HG02852 (cell line): ENCODE results near the gene NRXN3.

Experiments used
- ATAC-seq: cut with Tn5 transposase; IDR thresholded peaks from one replicate; pipeline ENCODE4 v1.9.1; 2021; ENCODE audit warnings: mild to moderate bottlenecking, moderate library complexity; ENCODE audit not compliant: unreplicated experiment

Gene NRXN3

DNA sequence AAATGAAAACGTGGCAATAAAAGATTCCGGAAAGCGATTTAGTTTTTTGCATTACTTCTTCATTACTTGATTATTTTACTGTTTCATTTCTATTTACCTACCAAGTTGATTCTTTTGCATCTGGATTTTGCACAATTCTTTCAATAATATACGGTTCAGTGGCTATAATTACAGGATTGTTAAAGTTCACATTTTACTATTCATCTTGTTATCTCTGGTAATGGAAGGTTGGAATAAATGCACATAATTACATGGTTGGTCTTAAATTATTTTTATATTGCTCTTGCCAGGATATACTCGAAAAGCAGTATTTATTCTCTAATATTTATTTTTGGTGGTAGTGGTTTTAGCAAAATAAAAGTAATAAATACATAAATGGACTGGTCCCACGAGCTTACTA is 1203.3 kb downstream of the NRXN3 start:
- no peak for ATAC-seq

GRCh38 chr14:79375356-79375755 is 1205.2 kb downstream of the NRXN3 start:
- ATAC-seq = no peak

DNA sequence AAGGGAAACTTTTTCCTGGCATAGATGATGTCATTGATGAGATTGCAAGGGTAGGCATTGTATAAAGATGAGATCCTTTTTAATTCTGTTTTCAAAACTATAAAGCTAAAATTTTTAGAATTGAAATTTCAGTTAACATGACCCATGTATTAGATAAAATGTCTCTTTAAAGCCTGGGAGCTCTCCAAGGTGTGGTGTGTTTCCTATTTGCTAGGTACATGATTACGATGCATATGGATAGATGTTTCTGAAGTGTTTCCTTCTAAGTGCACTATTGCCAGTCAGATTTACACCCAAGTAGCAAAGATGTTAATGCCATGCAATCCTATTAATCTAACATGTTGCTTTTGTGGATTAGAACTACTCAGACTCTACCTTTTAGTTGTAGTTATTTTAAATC is 1206.4 kb downstream of the NRXN3 start:
- ATAC-seq = no peak

DNA sequence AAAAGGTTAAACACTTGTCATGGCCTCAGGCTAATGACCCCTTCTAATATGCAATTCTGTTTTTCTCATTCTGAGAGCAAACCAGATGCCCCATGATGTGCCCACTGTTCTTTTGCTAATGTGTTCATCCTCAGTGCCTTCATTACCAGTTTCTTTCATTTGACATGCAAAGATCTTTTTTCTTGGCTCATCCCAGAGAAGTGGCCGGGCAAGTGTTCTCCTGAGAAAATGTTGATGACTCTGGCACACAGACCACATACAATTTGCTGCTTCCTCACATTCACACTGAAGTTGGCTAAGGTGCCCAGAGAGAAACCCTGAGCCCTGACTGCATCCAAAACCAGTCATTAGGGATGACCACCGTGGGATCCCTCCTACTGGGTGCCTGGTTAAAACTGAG is 1207.8 kb downstream of the NRXN3 start:
- no peak for ATAC-seq

GRCh38 chr14:79379266-79379665 is 1209.1 kb downstream of the NRXN3 start:
- ATAC-seq = no peak

DNA sequence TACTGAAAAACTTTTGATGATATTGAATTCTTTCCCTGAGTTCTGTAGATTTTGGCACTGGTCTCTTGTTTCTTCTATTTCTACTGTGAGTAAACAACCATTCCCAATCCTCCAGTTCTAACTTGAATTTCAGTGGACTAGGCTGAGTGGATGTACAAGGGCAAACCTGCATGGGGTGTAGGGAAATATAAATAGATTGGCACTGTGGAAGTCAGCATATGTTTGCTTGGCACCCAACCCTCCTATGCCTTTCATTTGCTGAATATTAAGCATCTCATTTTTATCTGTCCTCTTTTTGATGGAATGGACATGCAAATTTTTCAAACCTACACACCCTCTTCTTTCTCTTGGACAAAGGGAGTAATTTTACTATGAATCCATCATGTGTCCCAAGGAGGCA is 1212.9 kb downstream of the NRXN3 start:
- no peak for ATAC-seq

DNA sequence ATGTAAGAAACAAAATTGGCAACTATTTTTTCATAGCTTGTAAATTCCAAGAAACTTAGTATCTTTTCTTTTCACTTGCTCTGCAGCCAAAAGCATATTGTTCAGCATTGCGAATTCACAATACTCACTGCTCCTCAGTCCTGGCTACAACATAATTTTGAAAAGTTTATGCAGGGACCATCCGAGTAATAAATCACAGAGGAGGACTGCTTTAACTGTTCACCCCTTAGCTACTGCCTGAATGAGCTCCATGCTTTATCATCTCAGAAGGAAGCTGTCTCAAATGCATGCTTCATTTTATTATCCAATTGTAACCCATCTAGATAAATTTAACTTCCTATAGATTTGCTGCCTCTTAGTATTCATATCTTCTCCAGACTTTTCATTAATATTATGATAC is 1213.3 kb downstream of the NRXN3 start:
- ATAC-seq = no peak

DNA sequence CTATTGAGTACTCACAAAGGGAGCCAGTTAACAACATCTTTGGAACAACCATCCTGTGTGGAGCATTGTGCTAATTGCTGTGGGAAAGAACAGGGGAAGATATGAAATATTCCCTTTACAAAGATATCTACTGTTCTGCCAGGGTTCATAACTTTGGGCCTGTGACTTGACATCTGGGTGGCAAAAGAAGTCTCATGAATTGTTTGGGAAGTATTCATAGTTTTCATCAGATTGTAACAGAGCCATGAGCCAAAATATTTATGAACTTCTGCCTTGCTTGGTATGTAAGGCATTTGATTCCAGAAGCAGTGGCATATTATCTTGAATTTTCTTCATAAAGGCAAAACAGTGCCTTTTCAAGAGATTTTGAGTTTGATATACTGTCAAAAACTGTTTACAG is 1224.9 kb downstream of the NRXN3 start:
- ATAC-seq = no peak

DNA sequence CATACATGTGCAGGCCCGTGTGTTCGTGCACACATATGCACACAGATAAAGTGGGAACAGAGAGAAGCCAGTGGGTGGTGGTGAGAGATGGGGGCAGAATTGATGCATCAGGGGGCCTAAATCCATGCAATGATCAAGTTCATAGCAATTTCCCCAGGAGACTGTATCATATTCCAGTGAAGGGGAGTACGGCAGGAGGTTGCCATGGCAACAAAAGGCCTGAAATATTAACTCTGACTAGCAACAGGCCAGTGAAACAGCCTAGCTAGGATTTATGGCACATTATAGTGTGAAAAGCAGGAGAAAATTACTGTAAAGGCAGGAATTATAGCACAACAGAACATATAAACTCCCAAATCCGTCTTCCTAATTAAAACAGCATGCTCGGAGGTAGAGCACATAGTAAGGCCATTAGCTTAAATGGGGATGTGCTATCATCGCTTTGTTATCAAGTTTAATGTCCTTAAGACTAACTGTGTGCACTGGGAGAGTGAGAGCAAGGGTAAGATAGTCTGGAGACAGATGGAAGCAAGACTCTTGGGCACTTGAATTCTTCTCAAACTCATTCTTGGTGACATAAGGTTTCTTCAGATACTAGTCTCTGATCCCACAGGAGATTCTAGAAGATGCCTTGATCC is 1234.8 kb downstream of the NRXN3 start:
- no peak for ATAC-seq

- no peak for ATAC-seq
Observed at GRCh38 chr14:79405512-79405910, 1235.3 kb downstream of the NRXN3 start.

GRCh38 chr14:79407572-79407971 is 1237.4 kb downstream of the NRXN3 start:
- ATAC-seq = no peak

GRCh38 chr14:79408696-79409095 is 1238.5 kb downstream of the NRXN3 start:
- no peak for ATAC-seq

GRCh38 chr14:79411403-79412174 is 1241.4 kb downstream of the NRXN3 start:
- ATAC-seq = no peak

- ATAC-seq = no peak
Observed at GRCh38 chr14:79412822-79413221, 1242.6 kb downstream of the NRXN3 start.

DNA sequence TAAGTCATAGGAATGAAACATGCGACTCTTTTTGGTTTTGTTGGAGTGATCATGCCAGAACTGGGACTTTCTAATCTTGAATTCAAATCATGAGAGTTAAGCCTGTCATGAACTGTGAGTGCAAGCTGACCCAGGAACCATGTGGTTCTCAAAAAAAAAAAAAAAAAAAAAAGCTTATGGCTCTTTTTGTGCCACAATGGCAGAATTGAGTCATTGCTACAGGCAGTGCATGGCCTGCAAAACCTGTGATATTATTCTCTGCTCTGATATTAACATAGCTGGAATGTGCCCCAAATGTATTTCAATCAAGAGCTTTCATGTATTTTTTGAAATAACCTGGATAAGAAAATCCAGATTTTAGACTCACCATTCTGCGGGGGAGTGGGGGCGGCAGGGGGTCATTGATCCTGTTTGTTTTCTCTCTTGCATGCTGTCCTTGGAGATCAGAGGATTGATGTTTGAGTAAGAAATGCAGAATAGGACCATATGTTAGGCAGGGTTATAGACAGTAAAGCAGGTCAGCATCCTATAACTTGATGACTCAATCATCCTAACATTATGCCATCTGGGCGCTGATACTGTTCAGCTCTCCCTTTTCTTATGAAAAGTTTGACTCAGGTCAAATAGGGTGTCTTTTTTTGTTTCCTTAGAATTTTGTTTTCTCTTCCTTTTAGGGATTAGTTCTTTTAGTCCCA is 1243.7 kb downstream of the NRXN3 start:
- ATAC-seq = no peak

DNA sequence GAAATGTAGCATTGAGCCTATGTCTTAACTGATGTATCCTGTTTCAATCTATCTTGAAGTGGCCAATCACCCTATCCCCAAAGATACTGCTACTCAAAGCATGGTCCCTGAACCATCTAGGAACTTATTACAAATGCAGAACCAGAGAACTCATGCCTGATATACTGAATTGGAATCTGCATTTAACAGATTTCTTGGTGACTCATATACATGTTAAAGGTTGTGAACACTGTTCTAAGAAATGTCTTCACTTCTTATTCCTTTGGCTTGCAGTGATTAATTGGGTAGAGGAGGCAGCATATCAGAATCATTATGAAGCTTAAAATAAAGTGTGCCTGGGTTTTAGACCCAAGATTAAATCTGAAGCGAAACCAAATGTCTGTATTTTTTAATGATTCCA is 1245.6 kb downstream of the NRXN3 start:
- ATAC-seq = no peak

- ATAC-seq = no peak
Observed at GRCh38 chr14:79417961-79418360, 1247.8 kb downstream of the NRXN3 start.

- no peak for ATAC-seq
Observed at GRCh38 chr14:79418649-79419415, 1248.7 kb downstream of the NRXN3 start.

DNA sequence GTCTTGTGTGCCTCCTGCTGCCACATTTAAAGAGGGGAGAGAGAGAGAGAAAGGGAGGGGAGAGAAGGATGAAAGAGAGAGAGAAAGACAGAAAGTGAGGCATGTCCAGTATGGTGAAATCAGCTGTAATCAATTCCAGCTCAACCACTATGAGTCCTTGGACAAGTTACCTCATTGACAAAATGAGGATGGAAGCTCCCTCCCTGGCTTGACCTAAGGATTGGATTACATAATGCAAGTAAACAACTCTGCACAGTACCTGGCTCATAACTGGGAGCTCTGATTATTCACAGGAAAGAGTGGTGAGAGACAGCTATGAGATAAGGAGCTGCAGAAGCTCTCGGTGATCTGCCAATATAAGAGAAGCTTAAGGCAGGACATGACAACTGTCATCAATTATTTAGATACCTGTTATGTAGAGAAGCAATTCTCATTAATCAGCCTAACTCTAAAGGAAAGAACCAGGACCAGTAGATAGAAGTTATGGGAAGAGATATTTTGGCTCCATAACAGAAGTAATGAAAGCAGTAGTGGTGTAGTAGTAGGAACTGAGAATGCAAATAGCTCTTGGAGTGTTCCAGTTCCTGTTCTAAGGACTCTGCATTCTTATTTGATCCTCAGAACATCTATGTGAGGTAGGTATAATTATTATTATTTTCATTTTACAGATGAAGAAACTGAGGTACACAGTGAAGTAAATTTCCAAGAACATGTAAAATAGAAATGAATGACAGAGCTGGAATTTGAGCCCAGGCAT is 1249.6 kb downstream of the NRXN3 start:
- ATAC-seq = no peak

GRCh38 chr14:79420725-79421124 is 1250.6 kb downstream of the NRXN3 start:
- ATAC-seq = no peak

DNA sequence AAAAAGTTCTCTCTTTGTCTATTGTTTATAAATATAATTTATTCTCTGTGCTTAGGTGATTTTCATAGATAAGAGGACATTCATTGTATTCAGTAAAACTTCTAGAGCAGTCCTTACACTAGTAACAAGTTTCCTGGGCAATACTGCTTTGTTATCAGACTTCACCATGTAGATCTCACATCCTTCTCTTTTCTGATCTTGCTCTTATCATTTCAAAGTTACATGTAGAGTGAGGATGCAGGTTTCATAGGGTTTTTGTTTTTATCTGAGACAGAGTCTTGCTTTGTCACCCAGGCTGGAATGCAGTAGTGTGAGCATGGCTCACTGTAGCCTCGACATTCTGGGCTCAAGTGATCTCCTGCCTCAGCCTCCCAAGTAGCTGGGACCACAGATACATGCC is 1251.6 kb downstream of the NRXN3 start:
- no peak for ATAC-seq
